Endothelial cell of umbilical vein (primary cell): ENCODE measurements around the gene TMEM106A. TPM values are rescaled to one million over a fixed set of nuclear protein-coding genes. Genes with fewer than 3 reads are reported as not detected.
"Not testable (repeated sequence)": the region's sequence is repeated elsewhere in the genome, so short reads cannot be mapped to it uniquely, and the experiment has no call there.

Experiments used
- Bru-seq: library from RNA; stranded (reverse); fragments of 400-500 nt; gene quantifications from one replicate; lab custom pipeline; 2021; lab: Mats Ljungman, UMichigan
- BruChase-seq, 2 experiments: library from RNA; stranded (reverse); fragments of 400-500 nt; gene quantifications; one replicate each; lab custom pipeline; 2021; lab: Mats Ljungman, UMichigan
- BruUV-seq: library from RNA; stranded (reverse); fragments of 400-500 nt; replicated peaks from 2 replicates; lab custom pipeline; 2021; lab: Mats Ljungman, UMichigan
- CTCF ChIA-PET: fragments of 300-600, 350-600 bp; sonication (Branson Sonifier 250); formaldehyde crosslinking; loops from one replicate; lab custom pipeline; 2021; ENCODE audit warnings: antibody characterized with exemption, inconsistent platforms; lab: Charles Lee
- POLR2A ChIA-PET: fragments of 300-600, 350-600 bp; sonication (Branson Sonifier 250); formaldehyde crosslinking; loops from one replicate; lab custom pipeline; 2021; ENCODE audit warnings: antibody characterized with exemption, inconsistent platforms; lab: Charles Lee
- DNase-seq: peaks from one replicate; pipeline ENCODE4 v3.0.0-alpha.2; 2011; ENCODE audit warnings: low read depth, low spot score
- FAIRE-seq: peaks from 2 replicates; lab custom pipeline; 2011; peaks lifted over from hg19 to GRCh38; lab: Jason Lieb, UNC
- H2AFZ ChIP-seq: 2 replicates; pipeline ENCODE4 v1.6.0; 2012; ENCODE audit warnings: low read depth, low read length, control low read depth, inconsistent platforms
- H3K27ac ChIP-seq: 2 replicates; pipeline ENCODE4 v1.5.1; 2011; ENCODE audit warnings: low read depth, mild to moderate bottlenecking, control low read depth, low read length, moderate library complexity; ENCODE audit not compliant: insufficient read depth
- H3K27me3 ChIP-seq, 2 experiments: 2 replicates each; pipeline versions ENCODE4 v1.6.0 to v1.6.1; 2011; ENCODE audit warnings: low read length in 2 of 2, mixed read lengths in 1 of 2; ENCODE audit not compliant: control insufficient read depth in 2 of 2, insufficient read depth in 2 of 2
- H3K36me3 ChIP-seq, 2 experiments: 2 replicates in 1 of 2; 3 replicates in 1 of 2; pipeline ENCODE4 v1.5.1; 2011; ENCODE audit warnings: low read length in 2 of 2, mild to moderate bottlenecking in 1 of 2, moderate library complexity in 1 of 2; ENCODE audit not compliant: control insufficient read depth in 2 of 2, insufficient read depth in 2 of 2; ENCODE audit errors: extremely low read depth in 1 of 2
- H3K4me1 ChIP-seq: 3 replicates; pipeline ENCODE4 v1.5.1; 2011; ENCODE audit warnings: mild to moderate bottlenecking, low read length; ENCODE audit not compliant: control insufficient read depth, insufficient read depth; ENCODE audit errors: extremely low read depth
- H3K4me2 ChIP-seq: 2 replicates; pipeline ENCODE4 v1.6.1; 2011; ENCODE audit warnings: low read length, control low read depth, mixed read lengths; ENCODE audit not compliant: insufficient read depth
- H3K4me3 ChIP-seq, 3 experiments: fragments of 200-600 bp in 1 of 3; sonication (generic), shearing (Covaris generic) in 1 of 3; replicated peaks in 1 of 3; 2 replicates each; pipeline ENCODE4 v1.5.1; 2011 to 2016; ENCODE audit warnings: control low read depth in 3 of 3, low read length in 3 of 3, mild to moderate bottlenecking in 2 of 3, inconsistent platforms in 1 of 3, low read depth in 1 of 3, moderate library complexity in 1 of 3; ENCODE audit not compliant: insufficient read depth in 1 of 3
- H3K79me2 ChIP-seq: 2 replicates; pipeline ENCODE4 v1.6.0; 2012; ENCODE audit warnings: low read length, inconsistent platforms; ENCODE audit not compliant: control insufficient read depth, insufficient read depth
- H3K9ac ChIP-seq: replicated peaks from 2 replicates; pipeline ENCODE3; 2011; ENCODE audit warnings: low read length, control low read depth; ENCODE audit not compliant: insufficient read depth; ENCODE audit errors: extremely low read depth
- H3K9me1 ChIP-seq: replicated peaks from 3 replicates; pipeline ENCODE4 v1.6.0; 2011; ENCODE audit warnings: mild to moderate bottlenecking, low read length; ENCODE audit not compliant: control insufficient read depth, insufficient read depth; ENCODE audit errors: extremely low read depth
- H3K9me3 ChIP-seq: replicated peaks from 2 replicates; pipeline ENCODE4 v1.5.1; 2012; ENCODE audit warnings: low read length, inconsistent platforms; ENCODE audit not compliant: control insufficient read depth, insufficient read depth
- H4K20me1 ChIP-seq: replicated peaks from 2 replicates; pipeline ENCODE3; 2011; ENCODE audit warnings: mild to moderate bottlenecking, low read length; ENCODE audit not compliant: control insufficient read depth, insufficient read depth; ENCODE audit errors: extremely low read depth
- FOS ChIP-seq: IDR thresholded peaks from 2 replicates; pipeline ENCODE4 v1.6.1; 2011; ENCODE audit warnings: mild to moderate bottlenecking, low read length, moderate library complexity, borderline replicate concordance; ENCODE audit not compliant: insufficient read depth
- POLR2A ChIP-seq: IDR thresholded peaks from 2 replicates; pipeline ENCODE4 v1.6.1; 2012; ENCODE audit warnings: low read depth, mild to moderate bottlenecking, control low read depth, low read length
- POLR2AphosphoS5 ChIP-seq: IDR thresholded peaks from 2 replicates; pipeline ENCODE4 v1.6.1; 2012; ENCODE audit warnings: low read depth, mild to moderate bottlenecking, control low read depth, low read length, moderate library complexity; ENCODE audit not compliant: insufficient read depth
- dilution Hi-C: fragments of 300-500 bp; cut with MboI; formaldehyde crosslinking; loops from one replicate; pipeline ENCODE4 v1.15.0; 2019; ENCODE audit warnings: low sequenced_read_pairs; ENCODE audit not compliant: extremely low pct_ligation_motif_present
- intact Hi-C: fragments of 100-400 bp; cut with micrococcal nuclease; formaldehyde crosslinking; loops from one replicate; pipeline ENCODE4 v1.10.0; 2022
- long read RNA-seq: library from polyadenylated mRNA; stranded (forward); transcript quantifications from one replicate; pipeline ENCODE4 v2.0.0, GENCODE V29; 2021
- polyA minus RNA-seq, 3 experiments: library from RNA; depleted of rRNA, polyadenylated mRNA; stranded (reverse); fragments of >200 nt; gene quantifications; 1 replicate in 1 of 3; 2 replicates in 2 of 3; pipeline ENCODE4 v1.2.3, GENCODE V29; 2011
- polyA plus RNA-seq, 4 experiments: library from polyadenylated mRNA; depleted of rRNA in 3 of 4; stranded (reverse) in 3 of 4; unstranded in 1 of 4; fragments of >200 nt; gene quantifications; 2 replicates each; pipeline versions ENCODE4 v1.2.1 to v1.2.3, GENCODE V29; 2011 to 2012; ENCODE audit warnings: missing spikeins in 1 of 4
- total RNA-seq: library from RNA; stranded (reverse); gene quantifications from 2 replicates; pipeline ENCODE4 v1.2.3, GENCODE V29; 2021
- TF ChIP-seq, protein P1 (sequence below), 2 donors: IDR thresholded peaks; 1 replicate in 1 of 2; 2 replicates in 1 of 2; pipeline ENCODE4 v1.5.1; 2011; ENCODE audit warnings: low read length in 2 of 2, mild to moderate bottlenecking in 2 of 2, moderate library complexity in 2 of 2, control low read depth in 1 of 2, inconsistent platforms in 1 of 2, low read depth in 1 of 2; ENCODE audit not compliant: insufficient read depth in 1 of 2; ENCODE audit errors: extremely low read depth in 1 of 2

Gene TMEM106A, protein sequence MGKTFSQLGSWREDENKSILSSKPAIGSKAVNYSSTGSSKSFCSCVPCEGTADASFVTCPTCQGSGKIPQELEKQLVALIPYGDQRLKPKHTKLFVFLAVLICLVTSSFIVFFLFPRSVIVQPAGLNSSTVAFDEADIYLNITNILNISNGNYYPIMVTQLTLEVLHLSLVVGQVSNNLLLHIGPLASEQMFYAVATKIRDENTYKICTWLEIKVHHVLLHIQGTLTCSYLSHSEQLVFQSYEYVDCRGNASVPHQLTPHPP
- total RNA-seq (11.5 and 14.8 TPM in 2 replicates), polyA plus RNA-seq (12.9 and 14.3 TPM in 2 replicates), polyA minus RNA-seq (21.7 and 22.4 TPM in 2 replicates), Bru-seq, nascent RNA (percentile 69 among the genes with signal in this experiment), BruChase-seq, experiment 1, labeled RNA remaining after a 6-hour chase (percentile 70 among the genes with signal in this experiment), BruChase-seq, experiment 2, labeled RNA remaining after a 2-hour chase (percentile 73 among the genes with signal in this experiment)
- polyA plus RNA-seq (2011; cell fraction: cytosol; rRNA removed): 8.5 and 9.0 TPM in 2 replicates
- polyA plus RNA-seq (2011; cell fraction: nucleus; rRNA removed): 21.7 and 24.4 TPM in 2 replicates
- 7.2 and 9.5 TPM in 2 replicates for polyA plus RNA-seq (2012)
- not detected for polyA minus RNA-seq (2011; cell fraction: cytosol; rRNA and poly(A)+ RNA removed)
- polyA minus RNA-seq (2011; cell fraction: nucleus; rRNA and poly(A)+ RNA removed): 17.7 and 25.8 TPM in 2 replicates
- long read RNA-seq, partial matches to known transcripts: 9 of 15 reads
- long read RNA-seq, other reads (novel, unspliced or antisense): 5 of 15 reads

- peaks cover 9 to 24% of the 10 kb centered on the region in 2 experiments for H3K36me3 ChIP-seq
- H4K20me1 ChIP-seq: no peaks in the 10 kb centered on the region
- H3K4me1 ChIP-seq: peaks cover 16% of the 10 kb centered on the region
- H3K4me3 ChIP-seq: peak within 1 kb of the TSS; percentile 72 to 79 (median 75)
- no peaks in the 10 kb centered on the region for H3K9me1 ChIP-seq
- BruUV-seq: TSS peak; percentile 94
- H3K9me3 ChIP-seq: no peaks in the 10 kb centered on the region
- CTCF ChIA-PET: interaction anchor here (0.9 to 3.9 kb wide), 10 partner anchors 10 to 272 kb away, joined by 3 to 22 read pairs (median 8); partner anchors contain the start of genes DHX8 and NBR1
- dilution Hi-C loops: no loop called here
- peak; percentile 87 for FAIRE-seq
- H3K27me3 ChIP-seq: no peaks in the 10 kb centered on the region
- H3K4me2 ChIP-seq: peak within 1 kb of the TSS; percentile 91
- intact Hi-C loops: loop anchor here (1.0 kb wide), 2 partner anchors 41 to 187 kb away; no protein-coding TSS in a partner anchor
- peak within 1 kb of the TSS; percentile 72 for H3K27ac ChIP-seq
- H3K9ac ChIP-seq: peak within 1 kb of the TSS; percentile 81
- TF ChIP-seq FOS (no peak), POLR2A (peak; percentile 96), POLR2AphosphoS5 (peak; percentile 73)
- TF ChIP-seq, protein P1, sequence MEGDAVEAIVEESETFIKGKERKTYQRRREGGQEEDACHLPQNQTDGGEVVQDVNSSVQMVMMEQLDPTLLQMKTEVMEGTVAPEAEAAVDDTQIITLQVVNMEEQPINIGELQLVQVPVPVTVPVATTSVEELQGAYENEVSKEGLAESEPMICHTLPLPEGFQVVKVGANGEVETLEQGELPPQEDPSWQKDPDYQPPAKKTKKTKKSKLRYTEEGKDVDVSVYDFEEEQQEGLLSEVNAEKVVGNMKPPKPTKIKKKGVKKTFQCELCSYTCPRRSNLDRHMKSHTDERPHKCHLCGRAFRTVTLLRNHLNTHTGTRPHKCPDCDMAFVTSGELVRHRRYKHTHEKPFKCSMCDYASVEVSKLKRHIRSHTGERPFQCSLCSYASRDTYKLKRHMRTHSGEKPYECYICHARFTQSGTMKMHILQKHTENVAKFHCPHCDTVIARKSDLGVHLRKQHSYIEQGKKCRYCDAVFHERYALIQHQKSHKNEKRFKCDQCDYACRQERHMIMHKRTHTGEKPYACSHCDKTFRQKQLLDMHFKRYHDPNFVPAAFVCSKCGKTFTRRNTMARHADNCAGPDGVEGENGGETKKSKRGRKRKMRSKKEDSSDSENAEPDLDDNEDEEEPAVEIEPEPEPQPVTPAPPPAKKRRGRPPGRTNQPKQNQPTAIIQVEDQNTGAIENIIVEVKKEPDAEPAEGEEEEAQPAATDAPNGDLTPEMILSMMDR (IDR thresholded peaks at IDR 0.05; ENCODE audit: extremely low read depth in 1 of 2, insufficient read depth in 1 of 2, low read depth in 1 of 2, low read length in 2 of 2): peak in 1 of 2 donors; percentile 47
- DNase-seq: peak; percentile 87
- H2AFZ ChIP-seq: peak within 1 kb of the TSS; percentile 80
- POLR2A ChIA-PET: interaction anchor here (0.7 to 2.9 kb wide), 5 partner anchors 9 to 104 kb away, joined by 3 to 43 read pairs (median 3); partner anchors contain the start of gene NBR1
- peaks cover 5% of the 10 kb centered on the region for H3K79me2 ChIP-seq
Observed at GRCh38 chr17:43211480-43212402, at the start of gene TMEM106A. TMEM106A (plus strand) TSS chr17:43211875; CDS start chr17:43213042, 1,167 bp downstream.

- DNase-seq, H3K9ac ChIP-seq, H3K4me3 ChIP-seq, H3K9me1 ChIP-seq, FAIRE-seq, H3K9me3 ChIP-seq, H3K4me2 ChIP-seq, H3K36me3 ChIP-seq, H4K20me1 ChIP-seq, H2AFZ ChIP-seq, POLR2A ChIA-PET, H3K27ac ChIP-seq, CTCF ChIA-PET, H3K4me1 ChIP-seq, H3K27me3 ChIP-seq, BruUV-seq, intact Hi-C loops, H3K79me2 ChIP-seq, dilution Hi-C loops: not testable (repeated sequence)
Observed at GRCh38 chr17:43165971-43166370, 45.7 kb upstream of the TMEM106A start.
